SW 1271 (cell line): Measurements from ENCODE around the gene SPEF1.

Experiments used
- DNase-seq, 2 experiments: peaks; one replicate each; lab custom pipeline; 2025; lab: John Stamatoyannopoulos, UW

Gene SPEF1

DNA sequence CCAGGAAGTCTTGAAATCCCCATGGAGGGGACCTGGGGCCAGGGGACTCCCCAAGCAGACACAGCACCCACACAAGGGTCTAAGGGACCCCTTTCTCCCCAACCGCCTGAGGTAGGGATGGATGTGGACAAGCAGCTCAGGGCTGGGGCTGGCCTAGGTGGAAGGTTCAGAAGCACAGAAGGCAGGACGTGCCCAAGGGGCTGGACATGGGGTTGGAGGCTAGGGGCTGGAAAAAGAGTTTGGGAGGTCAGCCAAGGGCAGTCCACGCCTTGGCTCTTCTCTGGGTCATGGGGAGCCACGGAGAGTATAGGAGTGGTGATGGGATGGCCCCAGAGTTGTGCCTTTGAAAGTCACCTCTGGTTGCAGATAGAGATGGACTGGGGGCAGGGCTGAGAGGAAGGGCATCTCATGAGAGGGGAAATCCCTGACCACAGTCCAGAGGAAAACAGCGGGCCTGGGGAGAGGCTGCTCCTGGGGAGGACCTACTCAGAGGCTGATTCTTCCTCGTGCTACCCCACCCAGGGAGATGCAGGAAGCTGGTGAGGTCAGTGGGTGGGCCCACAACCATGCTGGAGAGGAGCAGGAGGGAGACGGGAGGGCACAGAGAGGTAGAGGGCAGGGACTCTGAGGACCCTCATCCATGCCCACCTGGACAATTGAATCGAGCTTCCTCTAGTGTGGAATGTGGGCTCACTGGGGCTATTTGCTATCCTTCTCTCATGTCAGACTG, 51.3 kb downstream of the SPEF1 start:
- no peak for DNase-seq

DNA sequence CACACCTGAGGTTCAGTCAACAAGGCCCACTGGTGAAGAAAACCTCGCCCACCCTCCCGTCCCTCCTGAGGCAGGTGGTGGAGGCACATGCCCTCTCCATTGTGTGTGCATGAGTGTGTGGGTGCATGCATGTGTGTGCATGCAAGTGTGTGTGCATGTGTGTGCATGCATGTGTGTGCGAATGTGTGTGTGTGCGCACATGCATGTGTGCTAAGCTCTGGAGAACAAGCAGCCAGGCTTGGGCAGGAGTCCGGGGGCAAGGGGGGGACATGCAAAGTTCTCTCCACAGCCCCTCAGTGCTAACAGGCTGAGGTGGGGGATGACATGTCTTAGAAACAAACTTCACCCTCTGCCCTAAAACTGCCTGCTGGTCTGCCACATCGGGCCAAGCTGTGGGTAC, 51.9 kb downstream of the SPEF1 start:
- DNase-seq: no peak

DNA sequence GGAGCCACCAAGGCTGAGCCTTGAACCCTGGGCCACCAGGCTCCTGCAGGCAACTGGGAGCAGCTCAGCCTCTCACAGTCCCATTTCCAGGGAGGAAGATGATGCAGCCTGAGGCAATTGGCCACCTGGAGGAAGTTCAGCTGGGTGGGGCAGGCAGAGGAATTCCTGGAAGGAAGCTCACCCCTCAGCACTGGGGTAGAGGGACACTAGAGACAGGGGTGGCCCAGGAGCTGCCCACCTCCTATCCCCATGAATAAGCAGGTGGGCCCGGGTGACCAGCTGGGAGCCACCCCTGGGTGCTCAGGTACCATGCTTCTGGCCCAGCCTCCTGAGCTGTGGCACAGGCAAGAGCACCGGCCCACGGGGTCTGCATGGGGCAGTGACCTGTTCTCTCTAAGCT, 52.4 kb downstream of the SPEF1 start:
- no peak for DNase-seq

DNA sequence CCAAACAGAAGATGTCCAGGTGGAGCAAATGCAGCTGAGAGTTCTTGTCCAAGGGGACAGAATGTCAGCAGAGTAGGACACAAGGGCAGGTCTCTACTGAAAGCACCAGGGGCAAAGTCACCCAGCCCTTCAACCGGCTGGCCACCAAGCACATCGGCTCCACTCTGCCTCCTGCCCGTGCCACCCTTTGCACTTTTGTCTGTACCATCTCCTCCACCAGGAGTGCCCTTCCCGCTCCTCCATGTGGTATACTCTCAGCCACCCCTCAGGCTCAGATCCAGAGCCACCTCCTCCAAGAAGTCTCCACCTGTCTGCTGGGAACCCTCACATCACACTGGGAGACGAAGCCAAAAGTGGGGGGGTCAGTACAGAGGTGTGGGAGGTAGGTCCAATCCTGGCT, 52.9 kb downstream of the SPEF1 start:
- DNase-seq: no peak
